Measurements from ENCODE around the gene TMEM120B.
"Not testable (repeated sequence)": the region's sequence is repeated elsewhere in the genome, so short reads cannot be mapped to it uniquely, and the experiment has no call there.

DNA sequence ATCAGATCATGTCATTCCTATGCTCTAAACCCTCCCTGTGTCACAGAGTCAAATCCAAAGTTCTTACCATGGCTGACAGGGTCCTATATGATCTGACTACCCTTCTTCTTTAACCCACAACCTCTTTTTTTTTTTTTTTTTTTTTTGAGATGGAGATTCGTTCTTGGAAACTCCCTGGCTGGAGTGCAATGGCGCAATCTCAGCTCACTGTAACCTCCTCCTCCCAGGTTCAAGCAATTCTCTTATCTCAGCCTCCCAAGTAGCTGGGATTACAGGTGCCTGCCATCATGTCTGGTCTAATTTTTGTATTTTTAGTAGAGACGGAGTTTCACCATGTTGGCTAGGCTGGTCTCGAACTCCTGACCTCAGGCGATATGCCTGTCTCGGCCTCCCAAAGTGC is 45.7 kb upstream of the TMEM120B start:
- TF ChIP-seq, protein P1, sequence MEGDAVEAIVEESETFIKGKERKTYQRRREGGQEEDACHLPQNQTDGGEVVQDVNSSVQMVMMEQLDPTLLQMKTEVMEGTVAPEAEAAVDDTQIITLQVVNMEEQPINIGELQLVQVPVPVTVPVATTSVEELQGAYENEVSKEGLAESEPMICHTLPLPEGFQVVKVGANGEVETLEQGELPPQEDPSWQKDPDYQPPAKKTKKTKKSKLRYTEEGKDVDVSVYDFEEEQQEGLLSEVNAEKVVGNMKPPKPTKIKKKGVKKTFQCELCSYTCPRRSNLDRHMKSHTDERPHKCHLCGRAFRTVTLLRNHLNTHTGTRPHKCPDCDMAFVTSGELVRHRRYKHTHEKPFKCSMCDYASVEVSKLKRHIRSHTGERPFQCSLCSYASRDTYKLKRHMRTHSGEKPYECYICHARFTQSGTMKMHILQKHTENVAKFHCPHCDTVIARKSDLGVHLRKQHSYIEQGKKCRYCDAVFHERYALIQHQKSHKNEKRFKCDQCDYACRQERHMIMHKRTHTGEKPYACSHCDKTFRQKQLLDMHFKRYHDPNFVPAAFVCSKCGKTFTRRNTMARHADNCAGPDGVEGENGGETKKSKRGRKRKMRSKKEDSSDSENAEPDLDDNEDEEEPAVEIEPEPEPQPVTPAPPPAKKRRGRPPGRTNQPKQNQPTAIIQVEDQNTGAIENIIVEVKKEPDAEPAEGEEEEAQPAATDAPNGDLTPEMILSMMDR (IDR thresholded peaks at IDR 0.05), result not testable (repeated sequence)
- not testable (repeated sequence) for TF ChIP-seq POLR2AphosphoS5 (IDR thresholded peaks at IDR 0.05; ENCODE audit: insufficient read depth in 1 of 2, low read depth in 1 of 2); POLR2A (IDR thresholded peaks at IDR 0.05)
